NCI-H69 (cell line): ENCODE measurements around the gene S100A3.

ENCODE experiments used
- DNase-seq: peaks from one replicate; lab custom pipeline; 2025; lab: John Stamatoyannopoulos, UW

Gene S100A3

GRCh38 chr1:153509729-153510354 is 39.2 kb downstream of the S100A3 start:
- peak; percentile 62 for DNase-seq

- no peak for DNase-seq
Measured at GRCh38 chr1:153509036-153509435, 40.0 kb downstream of the S100A3 start.

- no peak for DNase-seq
Measured at GRCh38 chr1:153507926-153508583, 41.0 kb downstream of the S100A3 start.

GRCh38 chr1:153506831-153507413 is 42.1 kb downstream of the S100A3 start:
- no peak for DNase-seq

GRCh38 chr1:153506386-153506785 is 42.7 kb downstream of the S100A3 start:
- no peak for DNase-seq

GRCh38 chr1:153505576-153505975 is 43.5 kb downstream of the S100A3 start:
- no peak for DNase-seq

- DNase-seq: no peak
Measured at GRCh38 chr1:153503766-153504165, 45.3 kb downstream of the S100A3 start.

GRCh38 chr1:153498746-153499145 is 50.3 kb downstream of the S100A3 start:
- no peak for DNase-seq
